ENCODE measurements around the gene MMP3.

DNA sequence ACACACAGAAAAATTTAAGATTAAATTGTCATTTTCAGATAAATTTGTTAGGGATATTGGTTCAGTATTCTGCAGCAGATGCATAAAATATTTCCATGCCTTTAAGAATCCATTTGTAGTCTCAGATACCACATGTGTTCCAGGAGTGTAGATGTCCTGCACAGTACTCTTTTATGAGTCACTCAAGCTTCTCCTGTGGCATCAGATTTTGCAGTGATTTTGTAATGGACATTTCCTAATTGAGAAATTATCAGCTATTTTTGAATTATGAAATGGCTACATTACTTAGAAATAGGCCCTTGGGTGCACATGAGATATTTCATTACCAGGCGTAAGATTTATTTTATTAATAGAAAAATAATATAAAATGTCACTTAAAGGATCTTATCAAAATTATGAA is 18.9 kb downstream of the MMP3 start:
- TF ChIP-seq CTCF (IDR thresholded peaks at IDR 0.05; ENCODE audit: low read depth, low read length, poor library complexity, severe bottlenecking) (no peak), EZH2phosphoT487 (IDR thresholded peaks at IDR 0.05; ENCODE audit: borderline replicate concordance, low read length) (no peak)

Measured in DOHH2 (cell line).